Adrenal gland (tissue), 5 donors: ENCODE measurements around the gene STX5.
"Not testable (repeated sequence)": the region's sequence is repeated elsewhere in the genome, so short reads cannot be mapped to it uniquely, and the experiment has no call there.

Source experiments
- CTCF ChIP-seq, 6 experiments: fragments of 450-650 bp in 4 of 6; fragments of 200-600 bp in 2 of 6; sonication (generic) in 1 of 6; IDR thresholded peaks; 1 replicate in 5 of 6; 2 replicates in 1 of 6; pipeline versions ENCODE4 v1.5.1 to v1.8.0; 2016 to 2021; ENCODE audit warnings: antibody characterized with exemption in 6 of 6, mild to moderate bottlenecking in 2 of 6, moderate library complexity in 1 of 6
- POLR2A ChIP-seq, 2 donors: fragments of 450-650 bp; IDR thresholded peaks; one replicate each; pipeline ENCODE4 v1.6.1; 2017; ENCODE audit warnings: antibody characterized with exemption in 2 of 2, mild to moderate bottlenecking in 2 of 2, moderate library complexity in 1 of 2
- donor health status: DM: no; HTN: no; CAD: no.

GRCh38 chr11:62861564-62862192 lies 29.8 kb upstream of the STX5 start:
- not testable (repeated sequence) for TF ChIP-seq CTCF, POLR2A (IDR thresholded peaks at IDR 0.05)
